Stimulated activated naive CD4-positive, alpha-beta T cell treated with Interleukin-2 at 50 U/mL for 16 hours (primary cell): ENCODE results near the gene YY1.
A peak's percentile ranks its signal among the peaks of the same experiment; 100 is the strongest.
"Not testable (repeated sequence)": the region's sequence is repeated elsewhere in the genome, so short reads cannot be mapped to it uniquely, and the experiment has no call there.

Experiments used
- DNase-seq: peaks from one replicate; lab custom pipeline; 2025; lab: John Stamatoyannopoulos, UW

YY1 gene

GRCh38 chr14:100296106-100296651, 57.2 kb downstream of the YY1 start:
- DNase-seq: no peak

GRCh38 chr14:100296729-100297128, 57.8 kb downstream of the YY1 start:
- not testable (repeated sequence) for DNase-seq

GRCh38 chr14:100297320-100298300, 58.7 kb downstream of the YY1 start:
- no peak for DNase-seq

- no peak for DNase-seq
Measured at GRCh38 chr14:100298551-100299237, 59.8 kb downstream of the YY1 start.

- no peak for DNase-seq
Measured at GRCh38 chr14:100299238-100299560, 60.3 kb downstream of the YY1 start.

- no peak for DNase-seq
Measured at GRCh38 chr14:100302616-100303015, 63.7 kb downstream of the YY1 start.

- DNase-seq: no peak
Measured at GRCh38 chr14:100303179-100303578, 64.2 kb downstream of the YY1 start.

DNA sequence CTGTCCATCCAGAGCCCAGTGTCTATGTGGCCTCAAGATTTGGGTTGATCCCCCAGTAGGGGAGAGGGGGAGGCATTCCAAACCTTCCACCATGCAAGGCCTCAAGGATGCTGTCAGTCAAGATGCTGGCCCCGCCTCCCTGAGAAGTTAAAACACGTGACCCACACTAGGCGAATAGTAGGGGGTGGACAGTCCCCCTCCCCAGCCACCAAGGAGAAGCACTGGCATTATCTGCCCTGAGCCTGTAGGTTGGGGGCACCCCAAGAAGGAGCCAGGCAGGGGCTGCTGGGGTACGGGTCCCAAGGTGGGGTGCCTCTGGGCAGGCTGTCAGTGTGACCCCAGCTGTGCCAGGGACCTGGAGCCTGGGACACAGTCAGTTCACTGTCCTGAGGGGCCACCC, 65.0 kb downstream of the YY1 start:
- DNase-seq: no peak

GRCh38 chr14:100304825-100305323, 65.9 kb downstream of the YY1 start:
- DNase-seq: no peak

- peak; percentile 19 for DNase-seq
Measured at GRCh38 chr14:100305324-100306100, 66.6 kb downstream of the YY1 start.

DNA sequence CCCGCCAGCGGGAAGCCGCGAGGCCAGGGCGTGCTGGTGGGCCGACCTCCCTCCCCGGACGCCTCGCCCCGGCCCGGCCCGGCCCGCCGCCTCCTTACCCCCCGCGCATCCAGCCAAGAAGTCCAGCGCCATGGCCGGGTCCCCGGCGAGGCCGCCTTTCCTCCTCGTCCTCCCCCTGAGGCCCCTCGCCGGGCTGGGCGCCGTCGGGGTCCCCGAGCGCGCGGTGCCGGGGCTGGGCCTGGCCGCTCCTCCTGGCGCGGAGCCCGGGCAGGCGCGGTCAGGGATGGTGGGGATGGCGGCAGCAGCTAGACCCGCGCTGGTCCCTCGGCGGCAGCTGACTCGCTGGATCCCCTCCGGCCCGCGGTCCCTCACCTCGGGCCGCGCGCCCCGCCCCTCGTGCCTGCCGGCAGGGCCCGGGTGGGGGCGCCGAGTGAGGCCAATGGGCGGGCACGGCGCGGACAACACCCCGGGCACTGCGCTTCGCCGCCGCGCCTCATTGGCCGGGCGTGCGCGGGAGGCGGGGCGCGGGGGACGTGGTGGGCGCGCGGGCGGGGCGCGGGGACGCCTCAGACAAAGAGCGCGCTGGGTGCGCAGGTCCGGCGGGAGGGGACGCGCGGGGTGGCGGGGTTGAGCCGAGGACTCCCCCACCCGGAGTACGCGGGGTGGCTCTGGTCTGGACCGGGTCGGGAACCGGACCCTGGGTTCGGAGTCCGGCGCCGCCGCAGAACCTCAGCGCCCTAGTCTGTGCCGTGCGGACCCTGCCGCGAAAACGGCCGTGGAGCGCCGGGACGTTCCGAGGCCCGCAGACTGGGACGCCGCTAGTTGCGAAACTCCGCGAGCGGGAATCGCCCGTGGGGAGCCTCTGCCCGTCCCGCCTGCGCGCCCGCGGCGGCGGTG, 67.4 kb downstream of the YY1 start, which contains the start of gene SLC25A29:
Gene SLC25A29, minus strand, starts transcription at position 344 of the 897 bp plus-strand sequence. Its CDS starts 212 bp downstream, at position 132.
- peak; percentile 70 for DNase-seq

DNA sequence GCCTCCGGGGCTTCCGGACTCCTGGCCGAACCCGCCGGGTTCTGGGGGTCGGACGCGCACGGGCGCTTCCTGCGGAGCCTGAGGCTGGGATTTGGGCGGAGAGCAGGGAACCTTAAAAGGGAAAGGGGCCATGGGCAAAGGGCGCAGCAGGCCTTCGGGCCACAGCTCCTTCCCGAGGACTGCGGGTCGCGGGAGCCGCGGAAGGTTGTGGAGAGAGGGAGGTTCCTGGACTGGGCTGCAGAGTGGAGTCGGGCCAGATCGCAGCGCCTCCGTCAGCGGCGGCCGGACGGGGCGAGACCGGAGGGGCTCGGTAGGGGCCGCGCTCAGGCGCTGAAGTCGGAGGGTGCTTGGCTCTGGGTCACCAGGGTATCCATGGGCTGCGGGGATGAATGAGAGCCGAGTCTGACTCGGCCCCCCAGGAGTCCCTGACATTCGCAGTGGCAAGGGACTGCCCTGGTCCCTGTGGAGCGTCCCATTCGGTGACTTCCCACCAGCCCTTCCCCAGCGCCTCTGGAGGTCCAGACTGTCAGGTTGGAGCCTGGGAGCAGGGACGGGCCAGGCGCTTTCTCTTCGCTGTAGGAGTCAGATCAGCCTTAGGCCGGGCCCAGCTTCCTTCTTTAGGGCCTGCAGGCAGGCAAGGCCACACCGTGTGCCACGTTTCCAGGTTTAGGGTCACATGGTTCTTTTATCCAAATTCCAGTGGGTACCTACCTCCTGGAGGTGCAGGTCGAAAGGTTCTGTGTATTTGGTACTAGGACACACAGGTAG, 68.2 kb downstream of the YY1 start:
- no peak for DNase-seq

DNA sequence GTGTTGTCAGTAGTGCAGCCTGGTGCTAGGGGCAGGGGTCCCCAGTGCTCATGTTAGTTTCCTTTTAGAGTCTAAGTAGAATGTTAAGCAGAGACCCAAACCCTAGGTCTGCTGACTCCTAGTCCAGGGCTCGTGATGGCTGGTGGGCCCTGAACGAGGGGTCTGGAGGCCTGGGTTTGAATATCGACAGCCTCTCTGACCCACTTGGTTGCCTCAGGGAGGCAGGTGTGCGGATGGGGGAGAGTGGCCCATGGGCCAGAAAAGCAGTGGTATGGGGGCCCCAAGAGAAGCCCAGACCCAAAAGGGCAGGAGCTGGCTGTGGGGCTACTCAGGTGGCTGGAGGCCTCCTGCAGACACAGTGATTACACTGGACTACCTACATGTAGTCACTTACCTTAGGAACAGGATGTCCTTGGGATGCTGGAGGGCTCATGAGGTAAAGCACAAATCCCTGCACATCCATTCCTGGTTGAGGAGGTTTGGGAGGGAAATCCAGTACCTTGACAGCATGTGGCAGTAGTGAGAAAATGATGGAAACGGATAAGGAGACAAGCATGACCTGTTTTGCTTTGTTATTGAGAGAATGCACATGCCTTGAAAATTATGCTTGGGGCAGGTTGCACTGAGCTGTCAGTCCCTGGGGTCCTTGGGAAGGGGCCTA, 69.0 kb downstream of the YY1 start:
- no peak for DNase-seq

DNA sequence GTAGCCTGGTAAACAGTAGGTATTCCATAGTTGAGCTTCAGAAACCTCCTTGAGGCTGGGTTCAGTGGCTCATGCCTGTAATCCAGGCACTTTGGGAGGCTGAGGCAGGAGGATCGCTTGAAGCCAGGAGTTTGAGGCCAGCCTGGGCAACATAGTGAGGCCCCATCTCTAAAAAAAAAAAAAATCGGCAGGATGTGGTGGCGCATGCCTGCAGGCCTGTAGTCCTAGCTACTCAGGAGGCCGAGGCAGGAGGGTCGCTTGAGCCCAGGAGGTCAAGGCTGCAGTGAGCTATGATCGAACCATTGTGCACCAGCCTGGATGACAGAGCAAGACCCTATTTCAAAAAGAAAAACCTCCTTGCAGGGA, 69.5 kb downstream of the YY1 start:
- not testable (repeated sequence) for DNase-seq

GRCh38 chr14:100309028-100309737, 70.2 kb downstream of the YY1 start:
- DNase-seq: no peak

- DNase-seq: not testable (repeated sequence)
Measured at GRCh38 chr14:100312110-100312876, 73.3 kb downstream of the YY1 start.

- no peak for DNase-seq
Measured at GRCh38 chr14:100312877-100313400, 74.0 kb downstream of the YY1 start.
